ENCODE measurements around the gene BABAM2. TPM values are rescaled to one million over a fixed set of nuclear protein-coding genes. Genes with fewer than 3 reads are reported as not detected.

Gene BABAM2
- polyA plus RNA-seq, 3 donors = 55.5 to 58.9 (median 57.2) TPM

DNA sequence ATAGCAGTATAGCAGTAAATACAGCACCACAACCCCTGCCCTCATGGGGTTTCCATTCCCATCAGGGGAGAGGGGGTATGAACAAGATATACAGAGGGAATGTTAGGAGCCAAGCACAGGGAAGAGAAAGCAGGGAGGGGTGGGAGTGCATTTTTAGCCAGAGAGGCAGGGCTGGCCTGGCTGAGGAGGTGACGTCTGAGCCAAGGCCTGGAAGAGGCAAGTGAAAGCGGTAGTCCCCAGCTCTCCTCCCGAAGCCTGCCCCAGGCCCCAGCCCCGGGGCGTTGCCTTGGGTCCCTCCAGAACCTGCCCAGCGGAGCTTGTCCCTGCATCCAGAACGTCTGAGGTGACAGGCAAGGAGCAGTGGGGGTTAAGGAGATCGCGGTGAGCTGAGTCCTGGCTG, 457.1 kb downstream of the BABAM2 start:
- no peak for DNase-seq (ENCODE audit: low read depth in 3 of 3, low spot score in 2 of 3)

DNA sequence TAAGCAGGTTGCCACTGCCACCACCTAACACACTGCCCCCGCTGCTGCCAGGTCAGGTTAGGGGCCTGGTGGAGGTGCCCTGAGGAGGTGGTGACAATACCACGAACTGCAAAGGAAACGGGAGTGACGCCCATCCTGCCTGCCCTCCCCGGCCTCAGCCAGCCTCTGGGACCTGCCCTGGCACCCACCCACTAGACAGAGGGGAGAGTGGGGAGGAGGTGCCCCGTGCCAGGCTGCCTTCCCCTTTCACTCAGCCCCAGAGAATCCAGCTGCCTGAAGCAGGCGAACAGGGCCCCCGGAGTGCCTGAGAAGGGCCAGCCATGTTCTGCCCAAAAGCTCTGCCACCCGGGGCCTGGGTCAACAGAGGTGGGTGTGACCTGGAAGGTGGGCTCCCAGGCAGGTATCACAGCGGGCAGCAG, 457.6 kb downstream of the BABAM2 start:
- no peak for DNase-seq (ENCODE audit: low read depth in 3 of 3, low spot score in 2 of 3)

DNA sequence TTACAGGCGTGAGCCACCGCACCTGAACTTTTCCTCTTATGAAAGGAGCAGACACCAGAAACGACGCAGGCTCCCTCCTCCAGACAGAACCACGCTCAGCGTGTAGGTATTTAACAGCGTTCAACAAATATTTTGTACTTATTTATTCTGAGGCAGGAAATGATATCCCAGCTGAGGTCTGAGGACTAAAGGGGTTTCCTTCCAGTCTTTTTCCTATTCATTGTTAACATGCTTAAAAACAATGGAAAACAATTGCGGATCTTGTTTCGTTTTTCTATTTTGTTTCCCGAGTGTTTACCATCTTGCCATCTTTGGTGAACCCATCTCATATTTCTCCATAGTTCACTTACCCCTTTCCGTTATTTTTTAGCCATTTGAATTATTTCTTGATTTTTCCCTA, 458.4 kb downstream of the BABAM2 start:
- DNase-seq (ENCODE audit: low read depth in 3 of 3, low spot score in 2 of 3) = no peak

DNA sequence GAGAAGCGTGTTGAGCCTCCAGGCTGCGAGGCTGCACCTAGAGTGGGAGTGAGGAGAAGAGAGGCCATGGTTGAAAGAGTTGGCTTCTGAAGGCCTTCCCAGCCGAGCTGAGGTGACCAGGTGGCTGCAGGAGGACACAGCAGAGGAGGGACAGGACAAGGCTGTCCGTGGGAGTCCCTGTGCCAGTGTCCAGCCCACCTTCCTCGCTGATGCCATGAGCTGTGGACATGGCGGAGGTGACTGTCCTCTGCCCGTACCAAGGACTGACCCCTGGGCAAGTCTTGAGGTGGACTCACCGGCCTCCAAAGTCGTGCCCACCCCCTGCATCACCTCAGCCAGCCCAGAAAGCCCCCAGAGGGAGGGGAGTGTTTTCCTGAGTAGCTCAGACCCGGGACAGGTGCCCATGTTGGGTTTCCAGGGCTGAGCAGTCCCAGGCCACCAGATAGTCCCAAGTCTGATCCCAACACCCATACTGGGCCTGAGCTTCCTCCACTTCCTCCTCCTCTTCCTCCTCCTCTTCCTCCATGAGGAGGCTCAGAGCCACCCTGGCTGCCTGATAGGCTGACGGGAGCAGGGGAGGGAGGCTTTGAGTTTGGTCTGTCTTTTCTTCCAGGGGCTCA, 459.1 kb downstream of the BABAM2 start:
- DNase-seq (ENCODE audit: low read depth in 3 of 3, low spot score in 2 of 3) = no peak

DNA sequence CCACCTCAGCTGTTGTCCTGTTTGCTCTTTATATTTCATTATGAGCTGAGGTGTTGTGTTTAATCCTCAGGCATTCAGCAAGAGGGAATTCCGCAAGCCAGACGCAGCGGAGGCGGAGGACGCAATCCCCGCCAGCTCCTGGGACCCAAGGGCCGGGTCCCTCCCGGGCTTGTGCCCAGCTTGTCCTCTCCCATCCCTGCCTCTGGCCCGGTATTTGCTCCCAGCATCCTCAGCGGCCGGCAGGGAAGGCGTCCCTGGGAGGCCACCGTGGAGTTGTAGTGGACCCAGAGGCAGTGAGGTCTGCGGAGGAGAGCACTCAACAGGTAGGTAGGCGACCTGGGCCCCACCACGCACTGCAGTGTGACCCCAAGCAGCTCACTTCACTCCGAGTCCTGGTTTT, 459.7 kb downstream of the BABAM2 start:
- DNase-seq (ENCODE audit: low read depth in 3 of 3, low spot score in 2 of 3) = no peak

DNA sequence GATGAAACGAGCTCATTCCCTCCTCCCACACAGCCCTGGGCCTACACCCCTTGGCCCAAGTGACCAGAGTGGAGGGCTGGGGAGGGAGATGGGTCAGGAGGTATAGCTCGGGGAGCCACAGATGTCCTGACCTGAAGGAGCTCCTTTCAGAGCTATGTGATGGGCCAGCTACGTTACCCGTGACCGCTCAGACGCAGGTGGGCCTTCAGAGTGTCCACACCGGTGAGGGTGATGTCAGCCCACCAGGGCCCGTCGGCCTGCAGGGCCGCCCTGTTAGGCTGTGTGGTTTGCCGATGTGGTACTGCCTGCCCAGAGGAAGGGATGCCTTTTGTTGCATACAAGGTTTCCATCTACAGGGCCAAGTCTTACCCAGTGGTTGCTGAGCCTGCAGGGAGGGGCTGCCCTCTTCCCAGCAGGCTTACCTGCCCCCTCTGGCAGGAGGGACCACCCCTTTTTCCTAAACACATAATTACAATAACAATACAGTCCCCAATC, 460.3 kb downstream of the BABAM2 start:
- no peak for DNase-seq (ENCODE audit: low read depth in 3 of 3, low spot score in 2 of 3)

DNA sequence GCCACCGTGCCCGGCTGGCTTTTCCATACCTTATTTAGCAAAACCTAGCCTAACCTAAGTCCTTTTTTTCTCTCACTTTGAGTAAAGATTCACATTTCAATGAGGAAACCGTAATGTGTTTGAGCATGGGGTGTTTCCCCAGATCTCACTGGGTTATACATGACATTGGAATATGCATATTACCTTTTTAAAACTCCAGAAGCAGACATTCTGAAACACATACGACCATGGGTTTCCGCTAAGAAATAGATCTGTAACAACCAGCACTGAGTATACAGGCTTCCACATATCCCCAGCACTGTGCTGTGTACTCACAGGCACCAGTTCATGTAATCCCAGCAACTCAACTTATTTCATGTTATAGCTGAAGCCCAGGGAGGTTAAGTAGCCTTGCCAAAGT, 461.1 kb downstream of the BABAM2 start:
- no peak for DNase-seq (ENCODE audit: low read depth in 3 of 3, low spot score in 2 of 3)

DNA sequence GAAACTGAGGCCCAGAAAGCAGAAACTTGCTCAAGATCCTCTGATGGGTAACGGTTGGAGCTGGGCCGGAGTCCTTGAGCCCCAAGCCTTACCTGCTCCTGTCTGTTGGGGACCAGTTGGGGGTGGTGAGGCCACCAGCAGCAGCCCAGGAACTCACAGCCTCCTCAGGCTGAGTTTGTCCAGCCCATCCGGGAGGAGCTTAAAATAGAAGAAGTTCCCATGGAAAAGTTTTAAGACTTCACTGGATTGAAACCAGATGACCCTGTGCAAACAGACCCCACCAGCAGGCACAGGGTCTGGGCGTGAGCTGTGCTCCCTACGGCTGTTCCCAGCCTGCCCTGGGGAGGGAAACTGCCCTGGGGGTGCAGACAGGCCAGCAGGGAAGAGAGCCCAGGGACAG, 461.6 kb downstream of the BABAM2 start:
- DNase-seq (ENCODE audit: low read depth in 3 of 3, low spot score in 2 of 3) = no peak

DNA sequence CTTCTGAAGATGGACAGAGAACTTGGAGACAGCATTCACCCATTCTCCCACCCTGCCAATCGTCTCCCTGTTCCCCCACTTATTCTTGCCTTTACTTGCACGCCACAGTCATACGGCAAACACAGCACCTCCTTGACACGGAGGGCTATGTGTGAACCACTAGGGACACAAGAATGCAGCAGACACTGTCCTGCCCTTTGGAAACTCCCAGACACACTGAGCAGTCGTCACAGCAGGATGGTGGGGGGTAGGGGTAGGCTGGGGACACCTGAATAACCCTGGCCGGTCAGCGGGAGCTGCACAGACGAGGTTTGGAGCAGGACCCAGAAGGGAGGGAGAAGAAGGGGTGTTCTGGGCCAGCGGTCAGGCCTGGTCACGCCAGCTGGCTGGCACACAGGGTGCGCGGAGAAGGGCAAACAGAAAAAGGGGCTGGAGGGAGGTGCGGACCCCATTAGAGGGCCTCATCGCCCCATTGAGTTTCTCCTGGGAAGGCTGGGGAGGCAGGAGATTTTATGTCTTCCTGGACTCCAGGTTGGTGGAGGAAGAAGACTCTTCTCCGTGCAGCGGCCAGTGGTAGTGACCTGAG, 462.2 kb downstream of the BABAM2 start:
- no peak for DNase-seq (ENCODE audit: low read depth in 3 of 3, low spot score in 2 of 3)

DNA sequence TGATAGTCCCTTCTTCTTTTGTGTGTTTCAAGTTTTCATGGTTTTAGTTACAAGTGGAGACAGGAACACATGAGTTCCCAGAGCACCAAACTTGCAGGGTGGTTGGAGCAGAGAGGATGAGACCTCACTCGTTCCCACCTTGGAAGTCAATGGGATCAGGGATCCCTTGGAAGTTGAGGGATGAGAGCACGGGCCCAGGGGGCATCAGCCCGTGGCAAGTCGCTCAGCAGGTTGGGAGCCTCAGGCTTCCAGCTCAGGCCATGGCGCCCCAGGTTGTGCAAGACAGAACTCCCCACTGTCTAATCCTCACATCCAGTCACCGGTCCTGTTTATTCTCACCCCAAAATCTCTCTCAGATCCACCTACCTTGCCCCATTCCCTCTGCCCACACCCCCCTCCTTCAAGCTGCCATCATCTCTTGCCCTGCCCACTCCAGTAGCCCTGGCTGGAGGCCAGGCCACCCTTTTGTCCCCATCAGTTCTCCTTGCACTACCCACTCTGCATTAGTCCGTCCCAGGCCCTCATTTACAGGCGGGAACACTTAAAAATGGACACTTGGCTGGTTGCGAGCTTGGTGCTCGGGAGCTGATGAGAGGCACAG, 464.5 kb downstream of the BABAM2 start:
- no peak for DNase-seq (ENCODE audit: low read depth in 3 of 3, low spot score in 2 of 3)

DNA sequence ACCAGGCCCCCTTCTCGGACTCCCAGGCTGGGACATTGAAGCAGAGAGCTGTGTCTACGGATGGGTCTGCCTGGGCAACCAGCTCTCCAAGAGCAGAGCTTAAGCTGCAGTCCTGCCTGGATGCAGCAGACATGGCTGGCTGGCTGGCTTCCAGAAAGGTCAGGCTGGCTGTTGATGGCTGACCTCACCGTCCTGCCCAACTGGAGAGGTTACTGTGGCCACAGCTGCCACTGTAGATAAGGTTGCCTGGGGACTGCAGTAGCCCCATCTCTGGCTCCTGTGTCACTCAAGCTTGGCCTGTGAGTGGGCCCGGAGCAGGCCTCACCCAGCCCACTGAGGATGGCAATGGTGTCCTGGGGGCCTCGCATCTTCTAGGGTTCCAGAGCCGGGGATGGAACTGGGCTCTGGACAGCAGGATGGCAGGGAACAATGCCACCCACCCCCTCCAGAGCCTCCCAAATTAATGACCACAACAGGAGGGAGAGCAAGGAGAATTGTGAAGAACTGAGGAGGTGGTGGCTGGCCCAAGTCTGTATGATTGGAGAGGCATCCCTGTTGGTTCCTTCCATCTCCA, 465.1 kb downstream of the BABAM2 start:
- DNase-seq (ENCODE audit: low read depth in 3 of 3, low spot score in 2 of 3) = no peak

DNA sequence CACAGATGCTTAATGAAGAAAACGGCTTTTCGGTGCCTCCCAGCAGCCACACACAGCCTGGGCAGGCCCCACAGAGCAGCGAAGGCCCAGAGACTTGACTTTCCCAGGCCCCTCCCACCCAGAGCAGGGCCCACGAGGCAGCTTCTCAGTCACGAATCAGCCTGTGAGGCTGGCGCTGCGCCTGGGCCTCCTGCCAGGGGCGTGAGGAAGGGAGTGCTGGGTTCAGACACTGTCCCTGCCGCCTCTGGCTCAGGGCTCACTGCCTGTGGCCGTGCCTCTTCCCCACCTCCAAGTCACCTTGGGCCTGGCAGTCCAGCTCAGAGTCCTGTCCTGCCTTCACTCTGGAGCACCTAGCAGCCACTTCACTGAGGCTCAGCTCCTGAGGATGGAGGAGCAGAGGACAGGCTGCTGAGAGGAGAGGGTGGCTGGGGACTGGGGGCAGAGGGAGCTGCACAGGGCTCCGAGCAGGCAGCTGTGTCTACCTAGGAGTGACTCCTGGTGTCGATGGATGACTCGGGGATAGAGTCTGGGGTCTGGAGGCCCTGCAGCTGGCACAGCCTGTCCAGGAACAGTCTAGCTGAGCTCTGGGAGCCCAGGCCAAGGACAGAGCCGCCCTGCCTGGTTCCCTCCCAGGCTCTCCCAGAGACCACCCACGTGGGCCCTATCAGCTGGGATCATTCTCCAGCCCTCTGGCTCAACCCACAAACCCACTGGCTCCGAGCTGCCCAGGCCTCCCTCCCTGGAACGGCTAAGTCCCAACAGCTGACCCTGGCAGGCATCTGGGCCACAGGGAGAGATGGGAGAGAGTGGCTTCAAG, 465.8 kb downstream of the BABAM2 start:
- DNase-seq (ENCODE audit: low read depth in 3 of 3, low spot score in 2 of 3) = no peak

DNA sequence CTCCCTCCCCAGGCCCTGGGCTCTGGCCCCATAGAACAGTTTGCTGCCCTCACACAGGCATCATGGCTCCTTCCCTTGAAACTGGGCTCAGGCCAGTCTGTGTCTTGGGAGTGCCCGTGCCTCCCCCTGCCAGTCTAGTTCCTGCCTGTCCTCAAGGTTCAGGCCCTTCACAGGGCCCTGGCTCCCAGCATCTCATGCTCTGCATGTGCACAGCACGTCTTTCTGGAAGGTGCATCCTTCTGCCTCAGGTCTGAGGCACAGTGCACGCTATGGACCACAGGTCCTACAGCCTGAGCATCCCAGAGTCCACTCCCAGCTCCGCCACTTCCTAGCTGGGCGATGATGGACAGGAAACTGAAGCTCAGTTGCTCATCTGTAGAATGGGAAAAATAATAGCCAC, 466.5 kb downstream of the BABAM2 start:
- no peak for DNase-seq (ENCODE audit: low read depth in 3 of 3, low spot score in 2 of 3)

DNA sequence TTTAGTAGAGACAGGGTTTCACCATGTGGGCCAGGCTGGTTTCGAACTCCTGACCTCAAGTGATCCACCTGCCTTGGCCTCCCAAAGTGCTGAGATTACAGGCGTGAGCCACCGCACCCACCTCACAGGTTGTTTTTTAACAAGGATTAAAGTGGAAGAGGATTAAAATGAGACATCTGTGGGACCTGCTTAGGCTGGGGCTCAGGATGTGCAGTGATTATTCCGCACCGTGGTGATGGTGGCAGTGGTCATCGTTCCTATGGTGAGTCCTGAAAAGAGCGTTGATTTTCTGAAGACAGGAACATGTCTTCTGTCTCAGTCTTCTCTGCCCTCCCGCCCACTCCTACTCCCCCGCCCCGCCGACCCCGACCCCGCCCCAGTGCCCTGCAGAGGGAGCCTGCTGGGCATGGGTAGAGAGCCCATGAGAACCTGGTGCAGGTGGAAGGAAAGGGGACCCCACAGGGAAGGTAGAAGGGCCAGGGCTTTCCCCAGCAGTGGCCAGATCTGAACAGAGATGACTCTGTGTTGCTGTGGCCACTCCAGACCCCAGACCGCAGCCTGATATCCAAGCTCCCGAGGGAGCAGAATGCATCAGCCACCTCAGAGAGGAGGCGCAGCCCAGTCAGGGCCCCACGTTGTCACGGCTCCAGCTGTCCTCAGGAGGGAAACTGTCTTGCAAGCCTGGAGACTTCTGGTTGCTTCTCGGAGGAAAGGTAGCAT, 467.6 kb downstream of the BABAM2 start:
- no peak for DNase-seq (ENCODE audit: low read depth in 3 of 3, low spot score in 2 of 3)

DNA sequence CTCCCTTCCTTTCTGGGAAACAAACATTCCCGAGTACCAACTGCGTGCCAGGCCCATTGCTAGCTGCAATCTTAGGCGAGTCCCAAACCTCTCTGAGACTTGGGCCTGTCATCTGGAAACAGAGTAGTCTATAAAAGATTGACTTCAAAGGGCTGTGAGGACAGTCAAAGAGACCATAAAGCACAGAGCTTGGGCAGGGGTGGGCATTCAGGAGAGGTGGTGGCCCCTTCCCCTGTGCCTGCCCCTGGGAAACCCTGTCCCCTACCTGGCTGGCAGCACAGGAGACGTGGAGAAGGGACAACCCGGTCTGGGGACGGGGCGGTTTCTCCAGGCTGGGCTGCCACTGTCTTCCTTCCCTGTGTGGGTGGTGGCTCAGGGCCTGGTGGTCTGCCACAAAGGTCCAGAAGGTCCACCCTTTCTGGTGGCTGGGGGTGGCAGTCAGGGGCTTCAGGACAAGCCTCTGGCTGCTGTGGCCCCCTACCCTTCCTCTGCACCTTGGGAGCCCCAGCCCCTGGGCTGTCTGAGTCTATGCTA, 468.2 kb downstream of the BABAM2 start:
- no peak for DNase-seq (ENCODE audit: low read depth in 3 of 3, low spot score in 2 of 3)

DNA sequence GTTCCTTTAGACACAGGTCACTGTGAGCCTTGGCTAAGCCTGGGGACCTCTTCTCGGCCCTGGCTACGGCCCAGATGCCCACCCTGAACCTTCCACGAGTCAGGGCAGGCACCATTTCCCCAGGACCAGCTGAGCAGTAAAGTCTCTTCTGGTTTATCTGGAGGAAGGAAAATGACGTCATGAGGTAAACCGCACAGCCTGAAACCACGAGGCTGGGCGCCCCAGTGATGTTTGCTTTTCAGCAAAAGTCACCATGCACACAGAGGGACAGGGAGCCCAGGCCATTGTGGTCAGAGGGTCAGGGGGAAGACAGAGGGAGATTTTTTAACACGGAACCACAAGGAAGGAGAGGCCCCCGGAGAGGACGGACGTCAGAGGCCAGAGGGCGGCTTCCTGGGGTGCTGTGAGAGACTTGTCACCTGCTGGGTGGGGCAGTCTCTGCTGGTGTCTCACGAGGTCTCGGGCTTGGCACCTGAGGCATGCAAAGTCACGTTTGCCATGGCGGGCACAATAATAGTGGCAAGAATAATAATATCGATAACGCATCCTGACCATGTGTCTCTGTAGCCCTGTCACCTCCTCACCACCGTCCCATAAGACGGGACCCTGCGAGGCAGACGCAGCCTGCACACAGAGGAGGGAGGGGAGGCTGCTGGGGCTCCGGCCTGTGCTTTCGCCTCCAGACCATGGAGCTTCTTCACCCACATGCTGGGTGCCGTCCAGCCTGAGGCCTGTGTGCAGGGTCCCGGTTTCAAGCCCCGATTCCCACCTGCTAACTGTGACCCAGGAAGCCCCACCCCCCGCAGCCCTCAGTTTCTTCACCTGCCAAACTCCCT, 468.9 kb downstream of the BABAM2 start:
- DNase-seq (ENCODE audit: low read depth in 3 of 3, low spot score in 2 of 3) = no peak

DNA sequence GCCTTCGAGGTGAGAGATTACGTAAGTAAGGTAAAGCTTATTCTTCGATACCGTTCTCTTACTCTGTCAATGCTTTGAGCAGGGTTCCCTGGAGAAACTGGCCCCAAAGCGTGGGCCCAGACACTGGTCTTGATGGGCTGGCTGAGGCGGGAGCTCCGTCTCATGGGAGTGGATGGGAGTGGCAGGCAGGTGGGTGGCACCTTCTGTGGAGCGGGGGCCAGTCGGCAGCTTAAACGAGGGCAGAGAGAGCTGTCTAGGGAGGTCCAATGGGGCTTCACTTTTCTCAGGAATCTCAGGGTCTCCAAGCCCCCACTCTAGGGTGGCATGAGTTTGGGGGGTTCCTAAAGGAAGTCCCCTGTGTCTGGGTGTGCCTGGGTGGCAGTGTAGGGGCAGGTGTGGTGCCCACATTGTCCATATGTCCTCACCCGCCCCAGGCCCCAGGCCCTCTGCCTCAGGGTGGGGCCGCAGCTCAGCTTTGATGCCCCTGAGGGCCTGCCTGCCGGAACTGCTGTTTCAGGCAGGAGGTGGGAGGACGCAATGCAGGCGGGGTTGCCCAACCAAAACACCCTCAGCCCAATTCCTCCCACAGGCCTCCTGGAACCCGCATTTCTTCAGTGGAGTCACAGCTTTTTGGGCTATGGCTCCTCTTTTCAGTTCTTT, 469.7 kb downstream of the BABAM2 start:
- no peak for DNase-seq (ENCODE audit: low read depth in 3 of 3, low spot score in 2 of 3)

DNA sequence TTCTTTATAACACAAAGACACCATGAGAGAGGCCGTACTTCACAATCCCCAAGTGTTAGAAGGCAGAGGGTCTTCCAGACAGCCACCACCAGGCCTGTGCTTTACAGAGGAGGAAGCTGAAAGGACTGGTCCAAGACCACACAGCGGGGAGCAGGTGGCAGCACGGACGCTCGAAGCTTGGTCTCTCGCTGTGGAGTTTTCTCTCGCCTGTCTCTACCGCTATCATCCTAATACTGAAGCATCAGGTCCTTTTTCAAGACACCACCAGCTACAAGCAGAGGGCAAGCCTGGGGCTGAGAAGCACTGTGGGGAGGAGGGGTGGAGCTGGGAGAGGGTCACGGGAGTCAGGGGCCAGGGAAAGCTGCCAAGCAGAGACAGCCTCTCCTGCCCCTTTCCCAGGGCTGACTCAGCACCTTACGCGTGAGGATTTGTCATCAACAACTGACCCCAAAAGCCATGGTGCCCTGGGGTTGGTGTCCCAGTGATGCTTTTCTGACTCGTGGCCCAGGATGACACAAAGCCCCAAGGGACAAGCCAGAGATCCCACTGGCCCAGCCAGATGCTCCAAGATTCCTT, 470.3 kb downstream of the BABAM2 start:
- DNase-seq (ENCODE audit: low read depth in 3 of 3, low spot score in 2 of 3) = no peak
